ENCODE measurements around the gene EN2. TPM values are rescaled to one million over a fixed set of nuclear protein-coding genes. Genes with fewer than 3 reads are reported as not detected.

The EN2 gene
- total RNA-seq, 2 experiments from 2014 or later = not detected

DNA sequence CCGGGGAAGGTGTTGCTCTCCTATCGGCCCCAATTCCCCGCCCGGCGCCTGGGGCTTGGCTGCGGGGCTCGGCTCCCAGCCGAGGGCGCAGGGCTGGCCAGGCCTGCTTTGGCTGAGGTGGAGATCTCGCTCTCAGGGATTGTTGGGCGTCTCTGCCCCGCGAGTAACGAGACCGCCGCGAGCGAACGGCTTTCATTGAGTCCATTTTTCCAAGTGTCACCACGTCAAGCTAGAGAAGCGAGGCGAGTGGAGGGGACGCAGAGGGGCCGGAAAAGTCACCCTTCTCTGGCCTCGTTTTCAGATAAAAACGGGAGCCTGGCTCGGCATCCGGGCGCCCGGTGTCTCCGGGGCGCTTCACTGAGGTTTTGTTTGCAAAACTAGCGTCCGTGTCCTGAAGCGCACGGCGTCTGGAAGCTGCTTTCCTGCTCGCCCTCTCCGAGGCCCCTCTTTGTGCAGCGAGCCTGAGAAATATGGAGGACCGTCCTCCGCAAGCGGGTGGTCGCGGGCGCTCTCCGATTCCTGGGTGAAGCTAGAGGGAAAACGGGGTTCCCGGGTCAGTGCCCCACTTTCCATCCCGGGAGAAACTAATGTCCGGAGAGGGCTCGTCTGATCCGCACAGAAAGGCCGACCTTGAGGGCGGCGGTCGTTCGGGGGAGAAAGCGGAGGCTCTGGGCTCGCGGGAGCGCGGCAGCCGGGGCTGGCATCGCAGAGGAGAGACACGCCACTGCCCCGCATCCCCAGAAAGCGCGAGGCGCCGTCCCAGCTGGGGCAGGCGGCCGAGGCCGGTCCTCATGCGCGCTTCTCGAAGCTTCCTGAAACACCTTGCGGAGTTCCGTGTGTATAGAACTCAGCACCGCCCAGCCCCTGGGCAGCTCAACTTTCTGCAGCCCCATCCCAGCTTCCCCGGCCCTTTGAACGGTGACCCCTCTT lies 3.5 kb upstream of the EN2 start:
- H3K27ac Mint-ChIP-seq = no peak overlapping the region
- CTCF ChIA-PET = no interaction called here
- H3K9me3 Mint-ChIP-seq = no peaks in the 10 kb centered on the region
- peaks cover 69% of the 10 kb centered on the region for H3K27me3 Mint-ChIP-seq (ENCODE audit: low read depth)
- intact Hi-C loops (cut with micrococcal nuclease) = loop anchor here (1.0 to 5.0 kb wide), 3 partner anchors 13 to 353 kb away; no protein-coding TSS in a partner anchor
- no peaks in the 10 kb centered on the region for H3K36me3 Mint-ChIP-seq (ENCODE audit: low read depth)
- DNase-seq = no peak
- no peak overlapping the region for H3K4me3 Mint-ChIP-seq
- H3K4me1 Mint-ChIP-seq (ENCODE audit: low read depth) = peaks cover 27% of the 10 kb centered on the region

GRCh38 chr7:155455132-155455693 lies 2.7 kb upstream of the EN2 start:
- Mint-ChIP-seq H3K4me3 (no peak overlapping the region), H3K4me1 (ENCODE audit: low read depth) (peaks cover 26% of the 10 kb centered on the region), H3K9me3 (no peaks in the 10 kb centered on the region), H3K27ac (no peak overlapping the region), H3K27me3 (ENCODE audit: low read depth) (peaks cover 74% of the 10 kb centered on the region), H3K36me3 (ENCODE audit: low read depth) (no peaks in the 10 kb centered on the region)
- intact Hi-C loops (cut with micrococcal nuclease) = loop anchor here (1.0 to 5.0 kb wide), 3 partner anchors 12 to 352 kb away; no protein-coding TSS in a partner anchor
- CTCF ChIA-PET = no interaction called here
- DNase-seq = no peak

DNA sequence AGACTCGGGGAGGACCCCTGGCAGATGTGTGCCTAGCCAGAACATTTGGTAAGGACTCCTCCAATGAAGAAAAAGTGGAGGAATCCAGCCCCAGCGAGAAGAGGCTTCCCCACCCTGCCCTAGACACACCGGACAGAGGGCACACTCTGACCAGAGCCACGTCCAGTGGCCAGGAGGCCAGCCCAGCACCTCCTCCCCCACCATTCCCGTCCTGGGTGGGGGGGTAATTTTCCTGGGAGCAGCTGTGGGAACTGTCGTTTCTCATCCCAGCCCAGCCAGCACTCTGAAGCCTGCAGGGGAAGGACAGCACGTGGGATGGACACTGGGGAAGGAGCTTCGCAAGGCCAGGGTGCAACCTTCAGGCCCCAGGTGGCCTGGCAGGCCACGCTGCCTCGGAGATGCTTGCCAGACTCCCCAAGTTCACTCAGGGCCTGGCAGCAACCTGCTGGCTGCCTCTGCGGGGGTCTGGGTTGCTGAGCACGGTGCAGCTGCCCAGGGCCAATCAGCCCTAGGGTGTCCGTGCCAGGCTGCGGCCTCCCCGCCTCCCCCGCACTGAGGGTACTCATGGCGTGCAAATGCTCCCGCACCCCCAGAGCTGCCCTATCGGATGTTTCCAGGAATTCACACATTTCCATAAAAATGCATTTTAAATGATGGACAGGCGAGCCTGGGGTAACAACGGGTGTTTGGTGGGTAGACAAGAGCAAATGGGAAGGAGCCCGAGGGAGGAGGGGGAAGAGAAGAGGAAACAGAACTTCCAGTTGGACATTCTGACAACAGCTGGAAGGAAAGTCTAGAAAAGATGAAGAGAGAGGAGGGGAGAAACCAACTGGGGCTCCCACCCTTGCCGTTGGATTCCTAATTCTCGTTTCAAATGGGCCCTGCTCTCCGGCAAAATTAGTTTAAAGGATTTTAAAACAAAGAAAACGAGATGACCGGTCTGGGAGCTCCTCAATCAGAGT lies 1.9 kb upstream of the EN2 start:
- DNase-seq = no peak
- intact Hi-C loops (cut with micrococcal nuclease) = loop anchor here (1.0 to 5.0 kb wide), 4 partner anchors 11 to 351 kb away; no protein-coding TSS in a partner anchor
- CTCF ChIA-PET = interaction anchor here (0.6 kb wide), 1 partner anchor 456 kb away, joined by 3 read pairs; no protein-coding TSS in a partner anchor
- Mint-ChIP-seq H3K27me3 (ENCODE audit: low read depth) (peaks cover 75% of the 10 kb centered on the region), H3K9me3 (no peaks in the 10 kb centered on the region), H3K4me1 (ENCODE audit: low read depth) (peaks cover 22% of the 10 kb centered on the region), H3K27ac (peak overlapping the region; percentile 36), H3K4me3 (peak overlapping the region; percentile 42), H3K36me3 (ENCODE audit: low read depth) (no peaks in the 10 kb centered on the region)

GRCh38 chr7:155456738-155457543 lies 988 bp upstream of the EN2 start:
- H3K4me1 Mint-ChIP-seq (ENCODE audit: low read depth) = peaks cover 22% of the 10 kb centered on the region
- peak overlapping the region; percentile 63 for H3K4me3 Mint-ChIP-seq
- CTCF ChIA-PET = interaction anchor here (0.6 kb wide), 1 partner anchor 457 kb away, joined by 3 read pairs; no protein-coding TSS in a partner anchor
- no peaks in the 10 kb centered on the region for H3K36me3 Mint-ChIP-seq (ENCODE audit: low read depth)
- peak overlapping the region; percentile 18 for H3K27ac Mint-ChIP-seq
- intact Hi-C loops (cut with micrococcal nuclease) = loop anchor here (2.0 to 5.0 kb wide), 2 partner anchors 52 to 350 kb away; no protein-coding TSS in a partner anchor
- H3K9me3 Mint-ChIP-seq = no peaks in the 10 kb centered on the region
- DNase-seq = peak; percentile 45
- peaks cover 75% of the 10 kb centered on the region for H3K27me3 Mint-ChIP-seq (ENCODE audit: low read depth)

DNA sequence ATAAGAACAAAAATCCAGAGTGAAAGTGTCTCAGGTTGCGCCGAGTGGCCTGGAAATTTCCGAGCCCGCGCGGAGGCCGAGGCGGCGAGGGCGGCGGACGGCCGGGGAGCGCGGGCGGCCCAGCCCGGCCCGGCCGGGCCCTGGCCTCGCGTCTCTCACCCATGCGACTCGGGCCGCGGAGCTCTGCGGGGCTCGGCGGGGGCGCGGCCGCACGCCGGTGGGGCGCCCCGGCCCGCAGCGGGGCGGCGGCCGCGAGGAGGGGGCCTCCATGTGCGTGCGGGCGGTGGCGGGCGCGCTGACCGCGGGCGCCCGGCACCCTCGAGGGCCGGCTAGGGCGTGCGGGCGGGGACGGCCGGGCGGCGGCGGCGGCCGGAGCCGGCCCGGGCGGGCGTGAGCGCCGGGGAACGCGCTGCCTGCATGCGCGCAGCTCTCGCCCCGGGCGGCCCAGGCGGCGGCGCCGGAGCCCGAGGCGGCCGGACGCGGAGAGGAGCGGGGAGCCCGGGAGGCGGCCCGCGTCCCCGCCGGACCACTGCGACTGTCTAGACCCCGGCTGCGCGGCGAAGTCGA lies 302 bp upstream of the EN2 start:
- Mint-ChIP-seq H3K36me3 (ENCODE audit: low read depth) (no peaks in the 10 kb centered on the region), H3K4me3 (peak overlapping the region; percentile 63), H3K27me3 (ENCODE audit: low read depth) (peaks cover 75% of the 10 kb centered on the region), H3K4me1 (ENCODE audit: low read depth) (peaks cover 23% of the 10 kb centered on the region), H3K9me3 (no peaks in the 10 kb centered on the region), H3K27ac (no peak overlapping the region)
- DNase-seq = no peak
- CTCF ChIA-PET = no interaction called here
- intact Hi-C loops (cut with micrococcal nuclease) = loop anchor here (2.0 to 5.0 kb wide), 2 partner anchors 51 to 350 kb away; no protein-coding TSS in a partner anchor

DNA sequence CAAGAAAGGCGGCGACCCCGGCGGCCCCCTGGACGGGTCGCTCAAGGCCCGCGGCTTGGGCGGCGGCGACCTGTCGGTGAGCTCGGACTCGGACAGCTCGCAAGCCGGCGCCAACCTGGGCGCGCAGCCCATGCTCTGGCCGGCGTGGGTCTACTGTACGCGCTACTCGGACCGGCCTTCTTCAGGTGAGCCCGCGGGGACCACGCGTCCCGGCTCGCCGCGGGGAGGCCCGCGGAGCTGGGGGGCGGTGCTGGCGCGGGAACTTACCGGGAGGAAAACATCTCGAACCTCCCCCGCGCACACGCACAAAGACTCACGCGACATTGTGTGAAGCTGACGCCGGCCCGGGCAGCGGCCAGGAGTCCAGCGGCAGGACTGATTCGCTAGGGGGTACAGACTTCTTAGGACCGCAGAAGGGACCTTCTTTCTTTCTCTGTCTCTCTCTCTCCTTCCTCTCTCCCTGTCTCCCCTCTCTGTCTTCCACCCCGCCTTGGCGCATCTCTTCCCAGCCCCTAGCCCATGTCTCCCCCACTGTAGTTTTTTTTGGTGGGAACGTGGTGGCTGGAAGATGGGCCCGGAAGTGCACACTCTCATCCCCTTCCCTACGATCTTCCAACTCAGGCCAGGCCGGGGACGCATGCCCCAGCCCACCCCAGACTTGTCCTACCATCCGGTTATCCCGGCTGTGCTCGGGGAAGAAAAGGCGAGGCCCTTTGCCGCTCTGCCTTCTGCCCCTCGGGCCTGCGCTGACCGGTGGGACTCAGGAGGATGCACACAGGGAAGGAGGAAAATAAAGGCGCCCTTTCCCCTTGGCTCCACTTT lies 1.2 kb downstream of the EN2 start:
- H3K27ac Mint-ChIP-seq = no peak overlapping the region
- no peak for DNase-seq
- peak overlapping the region; percentile 32 for H3K4me3 Mint-ChIP-seq
- H3K36me3 Mint-ChIP-seq (ENCODE audit: low read depth) = no peaks in the 10 kb centered on the region
- CTCF ChIA-PET = no interaction called here
- no peaks in the 10 kb centered on the region for H3K9me3 Mint-ChIP-seq
- intact Hi-C loops (cut with micrococcal nuclease) = loop anchor here (5.0 kb wide), 1 partner anchor 348 kb away; no protein-coding TSS in a partner anchor
- peaks cover 74% of the 10 kb centered on the region for H3K27me3 Mint-ChIP-seq (ENCODE audit: low read depth)
- H3K4me1 Mint-ChIP-seq (ENCODE audit: low read depth) = peaks cover 23% of the 10 kb centered on the region

DNA sequence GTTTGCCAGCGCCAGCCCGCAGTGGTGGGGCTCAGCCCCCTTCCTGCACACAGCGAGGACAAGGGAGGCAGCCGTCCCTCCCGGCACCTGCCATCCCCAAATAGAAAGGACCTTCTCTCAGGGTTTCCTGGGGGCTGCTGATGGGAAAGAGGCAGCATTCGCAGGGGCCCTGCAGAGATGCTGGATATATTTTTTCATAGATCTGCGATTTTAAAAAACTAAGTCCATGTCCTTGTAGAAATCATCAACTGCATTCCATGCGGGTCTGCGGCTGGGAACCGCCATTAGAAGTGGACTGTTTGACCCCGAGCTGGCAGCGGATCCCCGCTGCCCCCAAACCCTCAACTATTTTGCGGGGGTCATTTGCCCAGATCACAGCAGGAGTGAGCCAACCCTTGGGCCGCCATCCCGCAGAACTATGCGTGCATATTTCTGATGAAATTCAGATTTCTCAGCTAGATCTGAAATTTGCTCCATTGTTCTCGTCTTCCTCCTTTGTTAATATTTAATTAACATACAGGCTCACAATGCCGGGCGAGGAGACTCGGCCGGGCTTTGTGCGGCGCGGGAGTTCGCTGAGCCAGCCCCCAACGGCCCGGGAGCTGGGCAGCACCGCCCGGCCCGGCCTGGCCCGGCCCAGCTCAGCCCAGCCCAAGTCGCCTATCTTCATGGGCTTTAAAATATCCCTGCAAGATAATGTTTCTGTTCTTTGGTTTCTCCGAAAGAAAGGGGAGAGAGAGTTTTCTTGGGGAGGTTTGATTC lies 2.0 kb downstream of the EN2 start:
- no peaks in the 10 kb centered on the region for H3K36me3 Mint-ChIP-seq (ENCODE audit: low read depth)
- no peak overlapping the region for H3K4me3 Mint-ChIP-seq
- peaks cover 19% of the 10 kb centered on the region for H3K4me1 Mint-ChIP-seq (ENCODE audit: low read depth)
- DNase-seq = no peak
- no peaks in the 10 kb centered on the region for H3K9me3 Mint-ChIP-seq
- intact Hi-C loops (cut with micrococcal nuclease) = loop anchor here (5.0 to 10.0 kb wide), 2 partner anchors 275 to 347 kb away; no protein-coding TSS in a partner anchor
- H3K27ac Mint-ChIP-seq = no peak overlapping the region
- H3K27me3 Mint-ChIP-seq (ENCODE audit: low read depth) = peaks cover 74% of the 10 kb centered on the region
- CTCF ChIA-PET = no interaction called here

GRCh38 chr7:155460926-155461613 lies 3.1 kb downstream of the EN2 start:
- CTCF ChIA-PET = interaction anchor here (1.1 kb wide), 1 partner anchor 72 kb away, joined by 3 read pairs; no protein-coding TSS in a partner anchor
- Mint-ChIP-seq H3K4me3 (no peak overlapping the region), H3K27ac (no peak overlapping the region), H3K27me3 (ENCODE audit: low read depth) (peaks cover 74% of the 10 kb centered on the region), H3K36me3 (ENCODE audit: low read depth) (no peaks in the 10 kb centered on the region), H3K4me1 (ENCODE audit: low read depth) (peaks cover 23% of the 10 kb centered on the region), H3K9me3 (no peaks in the 10 kb centered on the region)
- no peak for DNase-seq
- intact Hi-C loops (cut with micrococcal nuclease) = loop anchor here (10.0 kb wide), 1 partner anchor 274 kb away; no protein-coding TSS in a partner anchor

- no peaks in the 10 kb centered on the region for H3K36me3 Mint-ChIP-seq (ENCODE audit: low read depth)
- CTCF ChIA-PET = interaction anchor here (1.1 kb wide), 1 partner anchor 71 kb away, joined by 3 read pairs; no protein-coding TSS in a partner anchor
- DNase-seq = no peak
- no peaks in the 10 kb centered on the region for H3K9me3 Mint-ChIP-seq
- no peak overlapping the region for H3K27ac Mint-ChIP-seq
- H3K4me3 Mint-ChIP-seq = no peak overlapping the region
- peaks cover 20% of the 10 kb centered on the region for H3K4me1 Mint-ChIP-seq (ENCODE audit: low read depth)
- intact Hi-C loops (cut with micrococcal nuclease) = loop anchor here (10.0 kb wide), 1 partner anchor 273 kb away; no protein-coding TSS in a partner anchor
- H3K27me3 Mint-ChIP-seq (ENCODE audit: low read depth) = peaks cover 72% of the 10 kb centered on the region
Observed at GRCh38 chr7:155461631-155462030, 3.7 kb downstream of the EN2 start.

Data from activated naive CD4-positive, alpha-beta T cell treated with anti-CD3 and anti-CD28 coated beads for 36 hours (primary cell).